ENCODE results near the gene VPS45.

The VPS45 gene

DNA sequence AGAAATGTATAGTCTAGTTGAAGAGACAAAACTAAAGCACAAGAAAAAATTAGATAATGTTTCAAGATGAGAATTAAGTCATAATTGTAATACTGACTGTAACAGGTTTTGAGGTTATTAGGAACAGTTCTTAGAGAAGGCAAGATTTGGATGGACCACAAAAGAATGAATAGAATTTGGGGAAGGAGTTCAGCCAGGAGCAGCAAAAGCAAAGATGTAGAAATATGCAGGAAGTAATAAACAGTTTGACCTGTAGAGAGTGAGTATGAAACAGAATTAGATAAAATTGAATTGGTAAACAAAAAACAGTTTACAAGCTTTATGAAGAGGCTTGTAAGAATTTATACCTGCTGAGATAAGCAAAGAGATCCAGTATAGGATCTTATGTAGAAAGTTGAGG is 16.3 kb downstream of the VPS45 start:
- TF ChIP-seq, protein P1, sequence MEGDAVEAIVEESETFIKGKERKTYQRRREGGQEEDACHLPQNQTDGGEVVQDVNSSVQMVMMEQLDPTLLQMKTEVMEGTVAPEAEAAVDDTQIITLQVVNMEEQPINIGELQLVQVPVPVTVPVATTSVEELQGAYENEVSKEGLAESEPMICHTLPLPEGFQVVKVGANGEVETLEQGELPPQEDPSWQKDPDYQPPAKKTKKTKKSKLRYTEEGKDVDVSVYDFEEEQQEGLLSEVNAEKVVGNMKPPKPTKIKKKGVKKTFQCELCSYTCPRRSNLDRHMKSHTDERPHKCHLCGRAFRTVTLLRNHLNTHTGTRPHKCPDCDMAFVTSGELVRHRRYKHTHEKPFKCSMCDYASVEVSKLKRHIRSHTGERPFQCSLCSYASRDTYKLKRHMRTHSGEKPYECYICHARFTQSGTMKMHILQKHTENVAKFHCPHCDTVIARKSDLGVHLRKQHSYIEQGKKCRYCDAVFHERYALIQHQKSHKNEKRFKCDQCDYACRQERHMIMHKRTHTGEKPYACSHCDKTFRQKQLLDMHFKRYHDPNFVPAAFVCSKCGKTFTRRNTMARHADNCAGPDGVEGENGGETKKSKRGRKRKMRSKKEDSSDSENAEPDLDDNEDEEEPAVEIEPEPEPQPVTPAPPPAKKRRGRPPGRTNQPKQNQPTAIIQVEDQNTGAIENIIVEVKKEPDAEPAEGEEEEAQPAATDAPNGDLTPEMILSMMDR (IDR thresholded peaks at IDR 0.05; ENCODE audit: control insufficient read depth, extremely low read depth, insufficient read depth), result no peak
- no peak overlapping the region for H3K4me3 ChIP-seq (ENCODE audit: low read depth, low read length)
- DNase-seq (ENCODE audit: low read depth), result peak; percentile 8

DNA sequence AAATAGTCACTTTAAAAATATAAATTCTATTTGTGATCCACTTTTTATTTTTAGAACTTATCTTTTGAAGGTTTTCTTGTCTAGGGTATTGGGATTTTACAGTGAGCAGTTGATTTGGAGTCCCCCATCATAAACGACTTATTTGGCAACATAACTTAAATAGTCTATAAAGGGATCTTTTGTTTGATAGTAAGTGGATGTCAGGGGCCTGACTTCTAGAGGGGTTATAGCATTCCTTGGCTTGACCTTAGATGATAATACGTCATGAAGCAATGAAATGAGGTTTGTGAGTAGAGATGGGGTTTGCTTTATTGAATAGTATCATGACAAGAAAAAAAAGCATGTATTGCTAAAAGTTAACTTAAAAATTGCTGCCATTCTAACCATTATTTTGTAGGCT is 17.8 kb downstream of the VPS45 start:
- H3K4me3 ChIP-seq (ENCODE audit: low read depth, low read length), result no peak overlapping the region
- no peak for DNase-seq (ENCODE audit: low read depth)
- TF ChIP-seq, protein P1 (IDR thresholded peaks at IDR 0.05; ENCODE audit: control insufficient read depth, extremely low read depth, insufficient read depth), result no peak

DNA sequence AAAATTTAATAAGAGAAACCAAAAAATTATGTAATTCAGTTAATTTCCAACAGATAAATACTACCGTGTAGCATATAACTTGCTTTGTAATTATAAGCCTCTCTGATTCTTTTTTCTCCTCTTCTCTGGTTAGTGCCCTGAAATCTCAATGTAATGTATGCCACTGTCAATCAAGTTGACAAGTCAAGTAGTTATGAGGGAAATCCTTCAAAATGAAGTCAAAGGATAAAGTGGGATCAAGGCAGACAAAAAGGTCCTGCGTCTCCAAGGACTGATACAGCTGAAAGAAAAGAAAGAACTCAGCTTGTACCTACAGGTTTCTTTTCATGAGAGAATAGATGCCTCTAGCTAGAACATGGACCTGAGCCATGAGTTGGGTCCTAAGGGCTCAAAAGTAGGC is 19.8 kb downstream of the VPS45 start:
- H3K4me3 ChIP-seq (ENCODE audit: low read depth, low read length), result no peak overlapping the region
- TF ChIP-seq, protein P1 (IDR thresholded peaks at IDR 0.05; ENCODE audit: control insufficient read depth, extremely low read depth, insufficient read depth), result no peak
- DNase-seq (ENCODE audit: low read depth), result no peak

DNA sequence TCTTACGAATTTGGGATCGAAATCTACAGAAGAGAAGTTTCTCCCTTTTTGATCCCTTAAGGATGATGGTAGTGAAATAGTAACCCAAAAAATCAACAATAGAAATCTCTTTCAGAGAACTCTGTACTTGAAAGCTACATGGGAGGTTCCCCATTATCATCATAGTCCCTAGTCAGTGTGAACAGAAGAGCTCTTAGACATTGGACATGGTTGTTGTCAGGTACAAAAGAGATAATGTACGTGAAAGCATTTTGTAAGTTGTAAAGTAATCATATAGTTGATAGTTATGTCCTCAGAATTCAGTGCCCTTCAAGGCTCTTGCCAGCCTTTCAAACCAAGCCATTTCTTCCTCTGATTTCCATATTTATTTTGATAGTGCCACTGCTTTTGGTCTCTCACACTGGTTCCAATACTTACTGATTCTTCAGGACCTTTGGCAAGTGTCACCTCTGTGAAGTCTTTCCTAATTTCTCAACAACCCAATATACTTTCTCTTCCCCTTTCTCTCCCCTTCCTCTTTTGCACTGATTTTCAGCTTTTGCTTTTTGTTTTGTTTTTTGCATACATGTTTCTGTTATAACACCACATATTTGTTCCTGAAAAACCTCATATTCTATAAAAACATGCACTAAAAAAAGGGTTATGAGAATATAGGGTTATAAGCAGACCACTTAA is 22.4 kb downstream of the VPS45 start:
- no peak for DNase-seq (ENCODE audit: low read depth)
- H3K4me3 ChIP-seq (ENCODE audit: low read depth, low read length), result no peak overlapping the region
- TF ChIP-seq, protein P1 (IDR thresholded peaks at IDR 0.05; ENCODE audit: control insufficient read depth, extremely low read depth, insufficient read depth), result no peak

DNA sequence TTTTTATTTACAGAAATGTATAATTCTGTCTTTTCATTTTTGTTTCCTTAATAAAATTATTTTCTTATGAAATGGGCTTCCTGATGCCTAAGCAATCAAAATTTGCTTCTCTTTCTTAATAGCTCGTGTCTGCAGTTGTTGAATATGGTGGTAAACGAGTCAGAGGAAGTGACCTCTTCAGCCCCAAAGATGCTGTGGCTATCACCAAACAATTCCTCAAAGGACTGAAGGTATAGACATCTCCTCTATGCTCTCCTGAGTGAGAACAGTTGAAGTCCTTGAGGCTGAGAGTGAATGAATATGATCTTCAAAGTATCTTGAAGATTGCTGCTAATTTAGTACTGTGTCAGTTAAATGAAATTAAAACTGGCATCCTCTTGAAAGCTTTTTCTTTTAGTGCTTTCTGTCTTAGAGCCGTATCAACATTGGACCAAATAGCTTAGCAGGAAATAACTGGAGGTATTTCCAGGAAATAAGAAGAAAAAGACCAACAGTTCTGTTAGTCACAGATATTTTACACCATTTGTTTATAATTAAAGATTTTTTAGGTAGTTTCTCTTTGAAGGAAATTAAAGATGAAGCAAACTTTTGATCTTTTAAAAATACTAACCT is 24.7 kb downstream of the VPS45 start:
- H3K4me3 ChIP-seq (ENCODE audit: low read depth, low read length), result no peak overlapping the region
- TF ChIP-seq, protein P1 (IDR thresholded peaks at IDR 0.05; ENCODE audit: control insufficient read depth, extremely low read depth, insufficient read depth), result no peak
- DNase-seq (ENCODE audit: low read depth), result no peak

DNA sequence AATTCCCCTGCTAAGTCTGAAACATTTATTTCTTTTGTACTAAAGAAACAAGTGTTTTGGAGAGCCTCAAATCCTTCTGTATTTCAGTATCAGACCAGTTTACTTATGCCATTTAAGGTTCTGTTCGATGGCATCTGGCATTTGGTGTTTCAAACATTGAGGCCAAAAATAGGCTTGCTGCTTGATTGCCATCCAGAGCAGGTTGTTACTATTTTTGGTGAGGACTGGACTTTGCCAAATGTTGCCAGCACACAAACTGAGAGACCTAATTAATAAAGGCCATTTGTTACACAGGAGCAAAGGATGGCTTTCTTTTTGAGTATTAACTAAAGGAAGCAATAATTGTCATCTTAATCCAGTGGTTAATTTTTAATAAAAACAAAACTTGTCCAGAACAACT is 26.2 kb downstream of the VPS45 start:
- H3K4me3 ChIP-seq (ENCODE audit: low read depth, low read length), result no peak overlapping the region
- TF ChIP-seq, protein P1 (IDR thresholded peaks at IDR 0.05; ENCODE audit: control insufficient read depth, extremely low read depth, insufficient read depth), result no peak
- DNase-seq (ENCODE audit: low read depth), result no peak
